ENCODE measurements around the gene NAV3. TPM values are rescaled to one million over a fixed set of nuclear protein-coding genes. Genes with fewer than 3 reads are reported as not detected.

The NAV3 gene
- polyA plus RNA-seq, 3 donors = 0.11 TPM; not detected in 2

DNA sequence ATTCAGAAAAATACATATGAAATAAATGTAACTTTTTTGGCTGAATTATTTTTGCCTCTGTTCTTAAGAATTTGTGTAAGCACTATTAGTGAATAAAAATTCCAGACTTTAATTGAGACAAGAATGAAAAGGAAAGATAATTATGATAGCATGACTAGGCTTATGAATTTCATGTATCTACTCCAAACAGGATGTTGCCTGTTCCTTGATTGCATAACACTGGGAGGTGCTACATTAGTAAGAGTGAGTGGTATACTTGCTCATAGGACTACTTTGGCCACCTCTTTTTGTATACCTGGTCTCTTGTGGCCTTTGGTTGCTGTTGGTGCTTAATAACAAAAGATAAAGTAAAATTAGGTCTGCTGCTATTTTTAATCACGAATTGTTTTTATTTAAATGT lies 112.8 kb downstream of the NAV3 start:
- no peak for TF ChIP-seq CTCF (IDR thresholded peaks at IDR 0.05)
- Histone ChIP-seq H2AFZ (ENCODE audit: insufficient read depth, low read depth, low read length, poor library complexity, severe bottlenecking) (no peak overlapping the region), H3K36me3 (replicated peaks in 1 of 2; ENCODE audit: control insufficient read depth in 1 of 2, insufficient read depth in 2 of 2, low read length in 2 of 2) (no peaks in the 10 kb centered on the region), H4K20me1 (ENCODE audit: insufficient read depth, low read length) (no peaks in the 10 kb centered on the region), H3K9me3 (replicated peaks in 1 of 2; ENCODE audit: control insufficient read depth in 1 of 2, insufficient read depth in 1 of 2, low read length in 2 of 2) (no peaks in the 10 kb centered on the region), H3K9ac (ENCODE audit: insufficient read depth, low read length, poor library complexity, severe bottlenecking) (no peak overlapping the region), H3K27me3 (ENCODE audit: control insufficient read depth in 2 of 2, insufficient read depth in 2 of 2, low read length in 2 of 2) (no peaks in the 10 kb centered on the region), H3K4me3 (replicated peaks in 1 of 3; ENCODE audit: low read depth in 2 of 3, low read length in 3 of 3) (no peak overlapping the region), H3K4me2 (replicated peaks; ENCODE audit: extremely low read depth, low read length, poor library complexity, severe bottlenecking) (no peak overlapping the region), H3K4me1 (ENCODE audit: control insufficient read depth in 1 of 2, insufficient read depth in 2 of 2, low read length in 2 of 2) (no peaks in the 10 kb centered on the region), H3K27ac (ENCODE audit: low read depth in 1 of 2, low read length in 2 of 2) (no peak overlapping the region), H3K79me2 (ENCODE audit: insufficient read depth, low read length) (no peaks in the 10 kb centered on the region)
- no CpG with 5 or more reads among the region's 1 CpG for WGBS (ENCODE audit: insufficient coverage)
- Mint-ChIP-seq H3K36me3 (no peaks in the 10 kb centered on the region), H3K4me3 (no peak overlapping the region), H3K9me3 (no peaks in the 10 kb centered on the region), H3K27me3 (ENCODE audit: low read depth in 3 of 3) (no peaks in the 10 kb centered on the region), H3K27ac (no peak overlapping the region), H3K4me1 (no peaks in the 10 kb centered on the region)
- intact Hi-C loops (cut with micrococcal nuclease) = no loop called here
- peak in 2 of 3 donors; percentile 3 to 10 for DNase-seq

DNA sequence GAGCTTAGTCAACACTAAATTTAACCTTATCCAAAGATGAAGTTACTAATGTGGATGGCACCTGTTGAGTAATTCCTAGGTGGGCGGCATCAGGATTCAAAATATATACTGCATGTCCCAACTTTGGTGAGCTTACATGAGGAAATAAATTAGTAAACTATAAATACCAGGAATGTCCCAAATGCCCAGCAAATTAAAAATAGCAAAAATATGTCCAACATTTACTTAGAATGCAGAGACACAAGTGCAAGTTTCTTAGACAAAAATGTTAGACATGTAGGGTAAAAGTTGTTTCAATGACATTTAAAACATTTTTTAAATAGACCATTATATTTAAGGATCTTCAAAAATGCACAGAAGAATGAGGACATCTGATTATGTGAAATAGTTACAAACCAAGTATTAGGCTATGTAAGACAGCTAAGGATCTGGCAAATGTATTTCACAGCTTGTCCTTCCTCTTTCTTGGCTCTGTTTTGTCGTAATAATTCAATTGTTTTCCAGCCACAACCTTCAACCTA lies 115.9 kb downstream of the NAV3 start:
- H3K79me2 ChIP-seq (ENCODE audit: insufficient read depth, low read length) = no peaks in the 10 kb centered on the region
- no peaks in the 10 kb centered on the region for H3K36me3 ChIP-seq (replicated peaks in 1 of 2; ENCODE audit: control insufficient read depth in 1 of 2, insufficient read depth in 2 of 2, low read length in 2 of 2)
- TF ChIP-seq CTCF (IDR thresholded peaks at IDR 0.05) = no peak
- H3K9ac ChIP-seq (ENCODE audit: insufficient read depth, low read length, poor library complexity, severe bottlenecking) = no peak overlapping the region
- H3K27me3 ChIP-seq (ENCODE audit: control insufficient read depth in 2 of 2, insufficient read depth in 2 of 2, low read length in 2 of 2) = no peaks in the 10 kb centered on the region
- no peaks in the 10 kb centered on the region for H3K4me1 ChIP-seq (ENCODE audit: control insufficient read depth in 1 of 2, insufficient read depth in 2 of 2, low read length in 2 of 2)
- H4K20me1 ChIP-seq (ENCODE audit: insufficient read depth, low read length) = no peaks in the 10 kb centered on the region
- Mint-ChIP-seq H3K36me3 (no peaks in the 10 kb centered on the region), H3K27me3 (ENCODE audit: low read depth in 3 of 3) (peaks cover 0 to 2% (median 1%) of the 10 kb centered on the region in 3 donors), H3K4me1 (no peaks in the 10 kb centered on the region), H3K4me3 (no peak overlapping the region), H3K27ac (no peak overlapping the region), H3K9me3 (peaks cover 0 to 2% (median 0%) of the 10 kb centered on the region in 7 donors)
- H2AFZ ChIP-seq (ENCODE audit: insufficient read depth, low read depth, low read length, poor library complexity, severe bottlenecking) = no peak overlapping the region
- no peak overlapping the region for H3K27ac ChIP-seq (ENCODE audit: low read depth in 1 of 2, low read length in 2 of 2)
- H3K4me2 ChIP-seq (replicated peaks; ENCODE audit: extremely low read depth, low read length, poor library complexity, severe bottlenecking) = no peak overlapping the region
- intact Hi-C loops (cut with micrococcal nuclease) = no loop called here
- no peak for DNase-seq
- no peak overlapping the region for H3K4me3 ChIP-seq (replicated peaks in 1 of 3; ENCODE audit: low read depth in 2 of 3, low read length in 3 of 3)
- WGBS (ENCODE audit: insufficient coverage) = no CpG with 5 or more reads among the region's 2 CpGs
- no peaks in the 10 kb centered on the region for H3K9me3 ChIP-seq (replicated peaks in 1 of 2; ENCODE audit: control insufficient read depth in 1 of 2, insufficient read depth in 1 of 2, low read length in 2 of 2)

All from CD14-positive monocyte (primary cell).